GM12892 (cell line): Measurements from ENCODE around the gene SLC26A6.

Experiments
- POLR2A ChIP-seq: IDR thresholded peaks from 2 replicates; pipeline ENCODE4 v1.6.1; 2011; ENCODE audit warnings: low read depth, low read length, control low read depth
- POLR2AphosphoS5 ChIP-seq: IDR thresholded peaks from 2 replicates; pipeline ENCODE4 v1.6.1; 2011; ENCODE audit warnings: low read depth, low read length, control low read depth
- TAF1 ChIP-seq: IDR thresholded peaks from 2 replicates; pipeline ENCODE4 v1.6.1; 2011; ENCODE audit warnings: low read depth, mild to moderate bottlenecking, control low read depth, low read length, borderline replicate concordance

- no peak for TF ChIP-seq POLR2AphosphoS5
- TF ChIP-seq TAF1: no peak
- no peak for TF ChIP-seq POLR2A
Observed at GRCh38 chr3:48642605-48643004, 7.3 kb upstream of the SLC26A6 start.
